H1 (cell line): ENCODE data around the gene GIMAP7. TPM values are rescaled to one million over a fixed set of nuclear protein-coding genes. Genes with fewer than 3 reads are reported as not detected.

Experiments used
- CTCF ChIA-PET: fragments of 300-600 bp; sonication (Branson Sonifier 250); formaldehyde crosslinking; loops from one replicate; lab custom pipeline; 2021; ENCODE audit not compliant: partially characterized antibody; lab: Charles Lee
- POLR2A ChIA-PET: fragments of 300-600 bp; sonication (Branson Sonifier 250); formaldehyde crosslinking; loops from one replicate; lab custom pipeline; 2021; ENCODE audit warnings: inconsistent platforms; ENCODE audit not compliant: partially characterized antibody; lab: Charles Lee
- DNase-seq, 2 experiments: peaks; one replicate each; pipeline versions ENCODE4 v3.0.0 to v3.0.0-alpha.2; 2010 to 2022; ENCODE audit warnings: low spot score in 2 of 2, low read depth in 1 of 2, mixed read lengths in 1 of 2
- FAIRE-seq: peaks from 2 replicates; lab custom pipeline; 2011; peaks lifted over from hg19 to GRCh38; lab: Jason Lieb, UNC
- H2AFZ ChIP-seq: 2 replicates; pipeline ENCODE4 v1.8.1; 2012; ENCODE audit warnings: low read length, inconsistent platforms
- H2AK5ac ChIP-seq: 2 replicates; pipeline ENCODE4 v1.6.1; 2013; ENCODE audit warnings: low read depth, low read length
- H2BK120ac ChIP-seq: replicated peaks from 2 replicates; pipeline ENCODE3; 2013; ENCODE audit warnings: low read depth, low read length, inconsistent platforms
- H2BK12ac ChIP-seq: 2 replicates; pipeline ENCODE4 v1.6.1; 2013; ENCODE audit warnings: low read depth, low read length
- H2BK15ac ChIP-seq: 2 replicates; pipeline ENCODE4 v1.6.1; 2013; ENCODE audit warnings: low read length
- H2BK20ac ChIP-seq: 2 replicates; pipeline ENCODE4 v1.6.1; 2013; ENCODE audit warnings: low read length
- H2BK5ac ChIP-seq: 2 replicates; pipeline ENCODE4 v1.6.1; 2013; ENCODE audit warnings: low read depth, low read length
- H3K14ac ChIP-seq: 2 replicates; pipeline ENCODE4 v1.6.1; 2013; ENCODE audit warnings: inconsistent platforms; ENCODE audit not compliant: insufficient read length
- H3K18ac ChIP-seq: 2 replicates; pipeline ENCODE4 v1.6.1; 2013; ENCODE audit warnings: low read length; ENCODE audit errors: extremely low read depth
- H3K23ac ChIP-seq: 2 replicates; pipeline ENCODE4 v1.6.1; 2013; ENCODE audit warnings: inconsistent platforms; ENCODE audit not compliant: insufficient read length
- H3K23me2 ChIP-seq: 2 replicates; pipeline ENCODE4 v1.6.1; 2013; ENCODE audit warnings: low read depth, low read length
- H3K27ac ChIP-seq: 2 replicates; pipeline ENCODE4 v1.6.1; 2011; ENCODE audit warnings: low read depth, low read length, inconsistent platforms
- H3K27me3 ChIP-seq, 4 experiments: replicated peaks in 1 of 4; 1 replicate in 1 of 4; 2 replicates in 3 of 4; pipeline versions ENCODE4 v1.6.1 to v1.8.1; 2011 to 2013; ENCODE audit warnings: low read length in 3 of 4, mild to moderate bottlenecking in 3 of 4, inconsistent platforms in 2 of 4, mixed read lengths in 2 of 4, moderate library complexity in 1 of 4; ENCODE audit not compliant: control insufficient read depth in 3 of 4, insufficient read depth in 3 of 4; ENCODE audit errors: extremely low read depth in 1 of 4
- H3K36me3 ChIP-seq, 4 experiments: 2 replicates each; pipeline versions ENCODE4 v1.6.1 to v1.8.1; 2011 to 2013; ENCODE audit warnings: mild to moderate bottlenecking in 4 of 4, low read length in 3 of 4, moderate library complexity in 2 of 4, control low read depth in 1 of 4, inconsistent platforms in 1 of 4; ENCODE audit not compliant: insufficient read depth in 4 of 4, control insufficient read depth in 2 of 4
- H3K4ac ChIP-seq: replicated peaks from 2 replicates; pipeline ENCODE3; 2013; ENCODE audit warnings: low read length, low read depth, mixed read lengths, inconsistent platforms; ENCODE audit not compliant: insufficient read length
- H3K4me1 ChIP-seq, 4 experiments: replicated peaks in 1 of 4; 1 replicate in 1 of 4; 2 replicates in 3 of 4; pipeline versions ENCODE4 v1.6.1 to v1.8.1; 2011 to 2013; ENCODE audit warnings: low read length in 3 of 4, inconsistent platforms in 2 of 4, mixed read lengths in 1 of 4; ENCODE audit not compliant: insufficient read depth in 4 of 4, control insufficient read depth in 3 of 4
- H3K4me2 ChIP-seq, 2 experiments: 2 replicates each; pipeline versions ENCODE4 v1.6.1 to v1.8.1; 2011 to 2013; ENCODE audit warnings: low read depth in 2 of 2, low read length in 2 of 2, control low read depth in 1 of 2, inconsistent platforms in 1 of 2, mild to moderate bottlenecking in 1 of 2; ENCODE audit not compliant: insufficient read depth in 1 of 2
- H3K4me3 ChIP-seq, 4 experiments: fragments of 200-600, 300-600 bp in 1 of 4; sonication (generic), shearing (Covaris generic), sonication (Bioruptor Twin) in 1 of 4; 2 replicates each; pipeline versions ENCODE4 v1.5.1 to v1.8.1; 2011 to 2016; ENCODE audit warnings: low read length in 4 of 4, low read depth in 3 of 4, control low read depth in 2 of 4, inconsistent platforms in 2 of 4, mild to moderate bottlenecking in 2 of 4, mixed read lengths in 1 of 4, moderate library complexity in 1 of 4; ENCODE audit not compliant: insufficient read depth in 2 of 4; ENCODE audit errors: extremely low read depth in 1 of 4
- H3K56ac ChIP-seq: replicated peaks from 2 replicates; pipeline ENCODE3; 2013; ENCODE audit warnings: low read depth, mild to moderate bottlenecking, mixed read lengths, low read length, inconsistent platforms; ENCODE audit not compliant: insufficient read length
- H3K79me1 ChIP-seq: 2 replicates; pipeline ENCODE4 v1.6.1; 2013; ENCODE audit warnings: low read depth, low read length, control low read depth
- H3K79me2 ChIP-seq, 2 experiments: 2 replicates each; pipeline versions ENCODE4 v1.6.1 to v1.8.1; 2012 to 2013; ENCODE audit warnings: low read length in 2 of 2, mild to moderate bottlenecking in 2 of 2, inconsistent platforms in 1 of 2; ENCODE audit not compliant: insufficient read depth in 2 of 2, control insufficient read depth in 1 of 2
- H3K9ac ChIP-seq, 4 experiments: replicated peaks in 1 of 4; 1 replicate in 1 of 4; 2 replicates in 3 of 4; pipeline versions ENCODE4 v1.6.1 to v1.8.1; 2011 to 2013; ENCODE audit warnings: low read depth in 3 of 4, low read length in 3 of 4, control low read depth in 2 of 4, mild to moderate bottlenecking in 2 of 4, moderate library complexity in 2 of 4, inconsistent platforms in 1 of 4; ENCODE audit errors: extremely low read depth in 1 of 4
- H3K9me3 ChIP-seq, 2 experiments: 2 replicates each; pipeline versions ENCODE4 v1.6.1 to v1.8.1; 2012 to 2013; ENCODE audit warnings: mild to moderate bottlenecking in 2 of 2, moderate library complexity in 2 of 2, control low read depth in 1 of 2, inconsistent platforms in 1 of 2, low read depth in 1 of 2, low read length in 1 of 2, mixed read lengths in 1 of 2; ENCODE audit not compliant: insufficient read depth in 2 of 2
- H4K20me1 ChIP-seq, 2 experiments: replicated peaks in 1 of 2; 2 replicates each; pipeline versions ENCODE3 to v1.8.1; 2011 to 2013; ENCODE audit warnings: inconsistent platforms in 2 of 2, low read length in 2 of 2, mild to moderate bottlenecking in 1 of 2; ENCODE audit not compliant: insufficient read depth in 2 of 2, control insufficient read depth in 1 of 2
- H4K5ac ChIP-seq: 2 replicates; pipeline ENCODE4 v1.6.1; 2013; ENCODE audit warnings: low read length, low read depth, mixed read lengths, inconsistent platforms; ENCODE audit not compliant: insufficient read length
- H4K8ac ChIP-seq: 2 replicates; pipeline ENCODE4 v1.8.0; 2013; ENCODE audit warnings: mild to moderate bottlenecking, moderate library complexity, low read length, inconsistent platforms; ENCODE audit not compliant: insufficient read depth; ENCODE audit errors: extremely low read depth
- H4K91ac ChIP-seq: replicated peaks from 2 replicates; pipeline ENCODE3; 2013; ENCODE audit warnings: low read length, mixed read lengths, inconsistent platforms; ENCODE audit not compliant: insufficient read length
- EZH2 ChIP-seq: fragments of 200-600 bp; sonication (generic); IDR thresholded peaks from 2 replicates; pipeline ENCODE4 v1.7.1; 2012; ENCODE audit warnings: low read depth, mild to moderate bottlenecking, moderate library complexity, low read length, inconsistent platforms; ENCODE audit not compliant: severe bottlenecking
- USF2 ChIP-seq: IDR thresholded peaks from 2 replicates; pipeline ENCODE4 v1.6.1; 2011; ENCODE audit warnings: low read length, improper control_type of control experiment
- WGBS, 2 experiments: shearing (Covaris generic) in 1 of 2; methylation state at CpG; one replicate each; pipeline versions ENCODE4 v1.1.6 to v1.1.7; 2013 to 2015; ENCODE audit warnings: low lambda C conversion rate in 2 of 2, mixed read lengths in 2 of 2, inconsistent platforms in 1 of 2, low coverage in 1 of 2, missing lambda C conversion rate in 1 of 2; ENCODE audit not compliant: insufficient replicate concordance in 2 of 2, insufficient coverage in 1 of 2, insufficient read length in 1 of 2; ENCODE audit errors: extremely low coverage in 1 of 2, missing lambda C conversion rate in 1 of 2; 5-methylcytosine and 5-hydroxymethylcytosine counted together
- polyA plus RNA-seq, 7 experiments: library from polyadenylated mRNA; depleted of rRNA in 3 of 7; stranded (reverse) in 5 of 7; unstranded in 2 of 7; fragments of >200 nt in 5 of 7; fragments of 200-250 nt in 2 of 7; gene quantifications; 1 replicate in 5 of 7; 2 replicates in 1 of 7; 4 replicates in 1 of 7; pipeline versions ENCODE4 v1.2.1 to v1.2.3, GENCODE V29; 2011 to 2013; ENCODE audit warnings: missing spikeins in 2 of 7, mixed read lengths in 2 of 7
- total RNA-seq: library from RNA; stranded (reverse); fragmentation: NEBNext Ultra II Directional; extraction: Animal tissue kit (Norgen Biotek cat#: 25700); gene quantifications from 2 replicates; pipeline ENCODE4 v1.2.1, GENCODE V29; 2021

The GIMAP7 gene
- total and polyA plus RNA-seq, 2 of the 8 experiments (the other 6 are each of a cell fraction or from before 2014, with no cell fraction given), result not detected

- no peak overlapping the region for H2BK20ac ChIP-seq
- no peak overlapping the region for H2BK120ac ChIP-seq
- H3K79me1 ChIP-seq, result no peaks in the 10 kb centered on the region
- no peak overlapping the region for H4K5ac ChIP-seq
- ChIA-PET CTCF (interaction anchor here (0.6 to 1.6 kb wide), 2 partner anchors 9 to 23 kb away, joined by 5 read pairs; no protein-coding TSS in a partner anchor), POLR2A (interaction anchor here (0.6 kb wide), 1 partner anchor 50 kb away, joined by 4 read pairs; no protein-coding TSS in a partner anchor)
- no peak overlapping the region for H2AK5ac ChIP-seq
- H3K79me2 ChIP-seq, result no peaks in the 10 kb centered on the region
- no peak overlapping the region for H2BK12ac ChIP-seq
- no peak overlapping the region for H4K8ac ChIP-seq
- peaks cover 0 to 2% (median 0%) of the 10 kb centered on the region in 4 experiments; a peak in 1 of 7 replicates for H3K27me3 ChIP-seq
- H3K36me3 ChIP-seq, result no peaks in the 10 kb centered on the region
- H3K56ac ChIP-seq, result no peak overlapping the region
- no peak overlapping the region for H2AFZ ChIP-seq
- no peak overlapping the region for H4K91ac ChIP-seq
- H3K9me3 ChIP-seq, result no peaks in the 10 kb centered on the region
- DNase-seq (no peak), FAIRE-seq (no peak)
- H3K23me2 ChIP-seq, result no peaks in the 10 kb centered on the region
- no peak overlapping the region for H3K4me3 ChIP-seq
- no peak overlapping the region for H3K27ac ChIP-seq
- H4K20me1 ChIP-seq, result no peaks in the 10 kb centered on the region
- no peaks in the 10 kb centered on the region for H3K4me1 ChIP-seq
- no peak overlapping the region for H3K4ac ChIP-seq
- H3K23ac ChIP-seq, result no peak overlapping the region
- no peak overlapping the region for H3K14ac ChIP-seq
- H2BK15ac ChIP-seq, result no peak overlapping the region
- no peak overlapping the region for H3K9ac ChIP-seq
- 88% methylated on average over 5 of the region's 5 CpGs; no CpG with 5 or more reads in 1 of the 2 experiments for WGBS, 2 experiments
- no peak overlapping the region for H3K18ac ChIP-seq
- H3K4me2 ChIP-seq, result no peak overlapping the region
- no peak overlapping the region for H2BK5ac ChIP-seq
- TF ChIP-seq USF2 (no peak), EZH2 (no peak)
Measured at GRCh38 chr7:150471886-150472285, 42.8 kb upstream of the GIMAP7 start.
